ENCODE measurements around the gene CLDN17.

Gene CLDN17

GRCh38 chr21:30116479-30116878, 50.1 kb downstream of the CLDN17 start:
- DNase-seq, result no peak
